Measurements from ENCODE around the gene PTPRD.

- TF ChIP-seq CTCF (conservative IDR thresholded peaks at IDR 0.05 in 1 of 2, IDR thresholded peaks at IDR 0.05 in 1 of 2; ENCODE audit: low read depth in 1 of 2, low read length in 2 of 2): no peak
- TF ChIP-seq EZH2 (IDR thresholded peaks at IDR 0.05; ENCODE audit: low read length, missing control alignments): no peak
Measured at GRCh38 chr9:10104774-10105173, 508.0 kb downstream of the PTPRD start.

Data from fibroblast of lung (primary cell).